ENCODE measurements around the gene PRDM4. TPM values are rescaled to one million over a fixed set of nuclear protein-coding genes. Genes with fewer than 3 reads are reported as not detected.

PRDM4 gene
- polyA plus RNA-seq, 2 of the 4 experiments (the other 2 are of a cell fraction) = 14.6 to 31.6 TPM

GRCh38 chr12:107735763-107736162 is 25.2 kb downstream of the PRDM4 start:
- ATAC-seq (no peak), DNase-seq (ENCODE audit: low read depth in 1 of 2, low spot score in 1 of 2) (no peak), FAIRE-seq (no peak)
- 93% methylated on average over 2 of the region's 2 CpGs for WGBS (ENCODE audit: missing lambda C conversion rate)
- no peak overlapping the region for H3K4me2 ChIP-seq
- ChIA-PET CTCF (interaction anchor here (0.7 to 1.8 kb wide), 2 partner anchors 60 to 150 kb away, joined by 3 to 6 read pairs; no protein-coding TSS in a partner anchor), POLR2A (no interaction called here)
- no peaks in the 10 kb centered on the region for H3K4me1 ChIP-seq
- no peaks in the 10 kb centered on the region for H3K9me3 ChIP-seq
- TF ChIP-seq HMGXB4 (CRISPR knock-in tag; IDR thresholded peaks at IDR 0.05; ENCODE audit: borderline replicate concordance) (no peak), RNF2 (IDR thresholded peaks at IDR 0.05; ENCODE audit: borderline replicate concordance, low read depth) (no peak), HOXB13 (CRISPR knock-in tag; IDR thresholded peaks at IDR 0.05; ENCODE audit: low read depth) (no peak), TFCP2L1 (CRISPR knock-in tag; IDR thresholded peaks at IDR 0.05) (no peak), PHF8 (IDR thresholded peaks at IDR 0.05; ENCODE audit: borderline replicate concordance, low read depth) (no peak), TP53 (CRISPR knock-in tag; IDR thresholded peaks at IDR 0.05) (no peak), ZC3H11A (IDR thresholded peaks at IDR 0.05) (no peak), BHLHE40 (IDR thresholded peaks at IDR 0.05; ENCODE audit: low read depth, low read length) (no peak), HDAC2 (IDR thresholded peaks at IDR 0.05) (no peak), ZSCAN20 (CRISPR knock-in tag; IDR thresholded peaks at IDR 0.05) (no peak), E2F6 (IDR thresholded peaks at IDR 0.05; ENCODE audit: borderline replicate concordance, low read depth) (no peak), ELK1 (IDR thresholded peaks at IDR 0.05; ENCODE audit: low read depth, low read length) (no peak)
- no peak overlapping the region for H3K27ac ChIP-seq
- H3K4me3 ChIP-seq = no peak overlapping the region

GRCh38 chr12:107734139-107734538 is 26.8 kb downstream of the PRDM4 start:
- TF ChIP-seq USF2 (IDR thresholded peaks at IDR 0.05) (no peak), FOXS1 (CRISPR knock-in tag; IDR thresholded peaks at IDR 0.05) (no peak), GATA3 (IDR thresholded peaks at IDR 0.05; ENCODE audit: borderline replicate concordance) (no peak)
- DNase-seq (ENCODE audit: low read depth in 1 of 2, low spot score in 1 of 2) = no peak
- H3K9me3 ChIP-seq = no peaks in the 10 kb centered on the region
- WGBS (ENCODE audit: missing lambda C conversion rate) = 89% methylated on average over 5 of the region's 5 CpGs
- H3K27ac ChIP-seq = no peak overlapping the region
- no peak for FAIRE-seq
- no peak overlapping the region for H3K4me3 ChIP-seq
- no peak overlapping the region for H3K4me2 ChIP-seq
- ChIA-PET CTCF (interaction anchor here (0.9 to 1.8 kb wide), 3 partner anchors 20 to 58 kb away, joined by 3 to 6 read pairs (median 3); no protein-coding TSS in a partner anchor), POLR2A (interaction anchor here (0.6 kb wide), 1 partner anchor 9 kb away, joined by 3 read pairs; no protein-coding TSS in a partner anchor)
- no peak for ATAC-seq
- no peaks in the 10 kb centered on the region for H3K4me1 ChIP-seq

- ChIA-PET POLR2A (no interaction called here), CTCF (no interaction called here)
- ATAC-seq = no peak; a peak in 1 of 6 replicates
- no peak for FAIRE-seq
- H3K4me2 ChIP-seq = no peak overlapping the region
- DNase-seq (ENCODE audit: low read depth in 1 of 2, low spot score in 1 of 2) = no peak
- no peak overlapping the region for H3K27ac ChIP-seq
- no peaks in the 10 kb centered on the region for H3K4me1 ChIP-seq
- no peak overlapping the region for H3K4me3 ChIP-seq
- 100% methylated on average over 3 of the region's 3 CpGs for WGBS (ENCODE audit: missing lambda C conversion rate)
- H3K9me3 ChIP-seq = no peaks in the 10 kb centered on the region
- no peak for TF ChIP-seq ZNF302 (CRISPR knock-in tag; IDR thresholded peaks at IDR 0.05)
- no peak for TF ChIP-seq HEYL (CRISPR knock-in tag; IDR thresholded peaks at IDR 0.05)
- no peak for TF ChIP-seq POLR2AphosphoS2 (conservative IDR thresholded peaks at IDR 0.05; ENCODE audit: low read length)
- TF ChIP-seq CTCF (IDR thresholded peaks at IDR 0.05) = no peak
- TF ChIP-seq EHMT2 (IDR thresholded peaks at IDR 0.05; ENCODE audit: low read depth) = no peak
- TF ChIP-seq TFCP2L1 (CRISPR knock-in tag; IDR thresholded peaks at IDR 0.05) = no peak
- TF ChIP-seq HOXB13 (CRISPR knock-in tag; IDR thresholded peaks at IDR 0.05; ENCODE audit: low read depth) = no peak
- no peak for TF ChIP-seq MYC (IDR thresholded peaks at IDR 0.05; ENCODE audit: borderline replicate concordance, low read length)
- no peak for TF ChIP-seq HMGXB4 (CRISPR knock-in tag; IDR thresholded peaks at IDR 0.05; ENCODE audit: borderline replicate concordance)
- no peak for TF ChIP-seq RNF2 (IDR thresholded peaks at IDR 0.05; ENCODE audit: borderline replicate concordance, low read depth)
- no peak for TF ChIP-seq ESRRA (IDR thresholded peaks at IDR 0.05; ENCODE audit: borderline replicate concordance, low read length)
- TF ChIP-seq HOXA7 (CRISPR knock-in tag; IDR thresholded peaks at IDR 0.05) = no peak
- TF ChIP-seq CEBPB (IDR thresholded peaks at IDR 0.05) = no peak
- TF ChIP-seq MAX (IDR thresholded peaks at IDR 0.05) = no peak
These were observed 28.6 kb downstream of the PRDM4 start for GRCh38 chr12:107732365-107732764.

Data from A549 (cell line).